HG03565 (cell line): ENCODE results near the gene IL17RA.

Source experiments
- ATAC-seq: cut with Tn5 transposase; IDR thresholded peaks from one replicate; pipeline ENCODE4 v1.9.1; 2021; ENCODE audit warnings: mild to moderate bottlenecking, moderate library complexity; ENCODE audit not compliant: unreplicated experiment

The IL17RA gene

DNA sequence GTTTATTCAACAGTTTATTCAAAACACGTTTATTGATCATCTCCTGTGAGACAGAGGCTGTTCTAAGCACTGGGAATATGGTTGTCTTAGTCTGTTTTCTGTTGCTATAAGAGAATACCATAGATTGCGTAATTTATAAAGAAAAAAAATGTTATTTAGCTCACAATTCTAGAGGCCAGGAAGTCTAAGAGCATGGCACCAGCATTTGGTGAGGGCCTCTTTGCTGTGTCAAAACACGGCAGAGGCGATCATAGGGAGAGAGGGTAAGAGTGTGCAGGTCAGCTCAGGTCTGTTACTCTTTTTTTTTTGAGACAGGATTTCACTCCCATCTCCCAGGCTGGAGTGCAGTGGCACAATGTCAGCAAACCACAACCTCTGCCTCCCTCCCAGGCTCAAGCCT lies 5.2 kb upstream of the IL17RA start:
- no peak for ATAC-seq

DNA sequence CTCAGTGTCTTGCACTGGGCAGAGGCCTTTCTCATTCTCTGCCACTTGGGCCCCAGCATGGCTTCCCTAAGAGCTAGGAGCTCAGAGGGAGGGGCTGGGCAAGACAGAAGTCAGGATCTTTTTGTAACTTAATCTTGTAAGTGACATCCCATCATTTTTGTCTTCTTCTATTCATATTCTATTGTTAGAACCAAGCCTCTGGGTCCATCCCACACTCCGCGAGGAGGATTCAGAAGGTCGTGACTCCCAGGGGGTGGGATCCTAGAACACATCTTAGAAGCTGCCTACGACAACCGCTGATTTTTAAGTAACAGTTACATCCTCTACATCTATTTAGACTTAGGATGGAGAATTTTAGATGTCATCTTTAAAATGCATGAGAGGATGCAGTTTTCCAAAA lies 1.5 kb upstream of the IL17RA start:
- ATAC-seq = no peak

DNA sequence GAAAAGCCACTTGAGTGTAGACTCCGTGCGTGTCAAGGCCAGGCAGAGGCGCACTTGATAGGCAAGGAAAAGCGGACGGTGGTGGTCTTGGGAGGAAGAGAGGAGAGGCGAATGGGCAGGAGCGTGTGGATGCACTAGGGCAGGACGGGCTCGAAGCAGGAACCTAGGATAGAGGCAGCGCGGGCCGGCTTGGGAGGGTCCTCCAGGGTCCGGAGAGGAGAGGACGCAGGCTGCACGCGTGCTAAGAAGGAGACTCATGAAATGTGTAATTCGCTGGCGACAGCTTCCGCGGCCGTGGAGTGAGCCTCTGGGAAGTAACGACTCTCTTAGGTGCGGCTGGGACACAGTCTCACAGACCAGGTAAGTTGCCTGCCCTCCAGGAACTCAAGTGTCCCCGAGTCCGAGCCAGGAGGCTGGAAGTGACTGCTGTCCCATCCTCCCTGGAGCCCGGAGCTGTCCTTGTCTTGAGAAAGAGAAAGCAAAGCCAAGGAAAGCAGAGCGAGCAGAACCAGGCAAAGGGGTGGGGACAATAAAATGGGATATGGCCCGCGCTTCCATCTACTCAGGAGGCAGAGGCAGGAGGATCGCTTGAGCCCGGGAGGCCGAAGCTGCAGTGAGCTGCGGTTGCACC lies 874 bp upstream of the IL17RA start:
- ATAC-seq = no peak

DNA sequence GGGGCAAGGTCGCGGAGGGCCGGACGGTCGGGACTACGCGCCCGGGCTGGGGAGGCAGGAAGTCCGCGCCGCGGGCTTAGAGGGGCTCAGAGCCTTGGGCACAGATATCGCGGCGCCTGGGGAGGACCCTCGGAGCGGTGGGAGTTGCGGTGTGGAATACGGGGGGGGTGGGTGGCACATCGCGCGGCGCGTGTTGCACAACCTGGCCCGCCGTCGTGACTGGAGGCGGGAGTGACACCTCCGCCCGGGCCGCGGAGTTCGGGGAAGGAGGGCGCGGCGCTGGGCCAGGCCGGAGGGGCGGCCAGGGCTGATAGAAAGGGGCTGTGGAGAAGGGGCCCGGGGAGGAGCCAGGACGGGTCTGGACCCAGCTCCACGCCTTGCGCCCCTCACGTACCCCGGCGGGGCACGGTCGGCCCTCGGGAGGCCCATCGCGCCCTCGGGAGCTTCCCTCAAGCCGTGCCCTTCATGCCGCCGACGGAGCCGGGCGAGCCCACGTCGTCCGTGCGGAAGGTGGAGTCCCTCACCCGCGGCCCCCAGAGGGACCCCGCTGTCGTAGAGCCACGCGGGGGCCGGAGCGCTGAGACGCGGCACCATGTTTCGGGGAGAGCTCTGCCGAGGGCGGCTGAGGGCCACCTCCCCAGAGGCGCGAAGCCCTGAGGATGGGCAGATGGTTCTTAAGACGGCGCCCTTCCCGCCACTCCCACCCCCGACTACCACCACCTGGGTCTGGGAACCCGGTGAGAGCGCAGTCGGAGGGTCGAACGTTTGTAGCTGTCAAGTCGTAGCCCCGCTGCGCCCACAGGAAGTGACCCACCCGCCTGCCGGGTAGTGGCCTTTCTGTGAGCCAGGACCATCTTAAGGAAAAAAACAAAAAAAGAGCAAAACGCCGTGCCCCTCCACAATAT lies 729 bp downstream of the IL17RA start:
- no peak for ATAC-seq

DNA sequence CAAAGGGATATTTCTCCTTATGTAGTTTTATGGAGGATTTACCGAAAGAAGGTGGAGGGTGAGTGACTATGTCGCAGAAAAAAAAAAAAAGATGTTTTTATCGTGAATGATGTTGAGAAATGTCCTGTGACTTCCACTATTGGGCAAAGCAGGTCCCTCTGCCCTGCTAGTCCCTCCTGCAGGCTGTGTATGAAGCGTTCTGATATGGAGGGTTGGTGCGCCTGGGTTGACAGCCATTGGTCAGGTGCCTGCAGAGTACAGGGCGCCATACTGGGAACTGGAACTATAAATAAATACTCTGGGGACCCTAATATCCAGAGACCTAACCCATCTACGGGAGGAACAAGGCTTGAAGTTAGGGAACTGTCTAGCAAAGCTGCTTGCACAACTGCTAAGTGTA lies 1.5 kb downstream of the IL17RA start:
- no peak for ATAC-seq

DNA sequence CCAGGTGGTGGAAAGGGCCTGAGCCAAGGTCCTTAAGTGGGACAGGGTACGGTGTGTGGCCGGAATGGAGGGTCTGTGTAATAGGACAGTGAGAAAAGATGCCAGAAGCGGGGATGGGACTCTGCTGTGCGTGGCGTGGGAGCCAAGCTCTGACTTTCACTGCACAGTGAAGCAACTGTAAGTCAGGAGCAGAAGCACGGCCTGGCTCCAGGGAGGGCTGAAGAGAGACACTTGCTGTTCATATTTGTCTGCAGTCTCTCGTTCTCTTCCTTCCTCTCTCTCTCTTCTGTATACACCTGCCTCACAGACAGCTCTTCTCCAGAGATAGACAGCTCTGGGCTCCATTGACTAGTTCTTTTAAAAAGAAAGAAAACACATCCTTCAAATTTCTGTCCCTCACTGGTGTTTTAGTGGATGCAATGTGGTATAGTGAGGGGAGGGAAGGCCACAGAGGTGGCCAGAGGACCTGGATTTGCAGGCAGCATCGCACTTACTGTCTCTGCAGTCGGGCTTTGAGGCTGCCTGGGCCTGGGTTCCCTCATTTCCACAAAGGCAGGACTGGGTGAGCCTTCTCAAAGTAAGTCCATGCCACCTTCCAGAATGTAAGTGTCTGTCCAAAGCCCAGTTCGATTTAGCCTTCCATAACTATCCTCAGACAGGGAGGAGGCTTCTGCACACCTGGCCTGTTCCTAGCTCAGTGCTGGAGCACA lies 2.1 kb downstream of the IL17RA start:
- no peak for ATAC-seq

DNA sequence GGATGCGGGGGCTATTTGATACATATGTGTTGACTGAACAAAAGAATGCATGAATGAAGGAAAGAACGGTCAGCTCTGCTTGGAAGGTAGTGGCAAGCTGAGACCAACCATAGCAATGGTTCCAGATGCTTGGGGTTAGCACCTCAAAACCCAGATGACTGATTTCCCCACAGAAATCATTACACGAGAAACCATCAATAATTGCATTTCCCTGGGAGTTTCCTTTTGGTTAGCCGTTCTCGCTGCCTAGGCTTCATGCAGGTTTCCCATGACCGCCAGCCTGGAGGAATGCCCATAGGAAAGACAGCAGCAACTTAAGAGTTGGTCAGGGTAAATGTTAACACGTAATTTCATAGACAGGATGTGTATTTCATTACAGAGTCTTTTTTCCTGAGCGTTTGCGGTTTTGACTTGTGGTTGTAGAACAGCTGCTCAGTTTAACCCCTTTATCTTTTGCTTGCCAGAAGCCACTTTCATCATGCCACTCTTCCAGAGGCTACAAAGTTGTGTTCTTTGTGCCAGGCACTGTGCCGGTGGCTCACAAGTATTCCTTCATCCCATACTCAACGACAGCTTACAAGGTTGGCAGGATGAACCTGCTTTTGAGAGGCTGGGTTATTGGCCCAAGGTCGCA lies 2.8 kb downstream of the IL17RA start:
- ATAC-seq = peak; percentile 35

DNA sequence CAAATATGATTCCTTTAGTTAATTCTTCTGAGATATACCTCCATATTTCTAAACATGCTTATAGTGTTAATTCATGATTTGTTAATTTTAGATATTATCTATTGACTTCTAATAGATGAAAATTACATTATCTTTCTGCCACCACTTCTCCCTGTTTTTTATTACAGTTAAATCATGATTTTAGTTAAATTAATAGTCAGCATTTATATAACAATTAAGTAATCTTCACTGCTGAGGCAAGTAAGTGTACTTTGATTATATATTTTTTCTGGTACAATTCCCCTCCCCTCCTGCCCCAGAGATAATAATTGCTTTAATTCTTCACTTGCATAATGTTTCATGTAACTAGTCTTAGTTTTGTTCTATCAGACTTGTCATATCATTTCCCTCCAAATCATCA lies 5.8 kb downstream of the IL17RA start:
- ATAC-seq = no peak

DNA sequence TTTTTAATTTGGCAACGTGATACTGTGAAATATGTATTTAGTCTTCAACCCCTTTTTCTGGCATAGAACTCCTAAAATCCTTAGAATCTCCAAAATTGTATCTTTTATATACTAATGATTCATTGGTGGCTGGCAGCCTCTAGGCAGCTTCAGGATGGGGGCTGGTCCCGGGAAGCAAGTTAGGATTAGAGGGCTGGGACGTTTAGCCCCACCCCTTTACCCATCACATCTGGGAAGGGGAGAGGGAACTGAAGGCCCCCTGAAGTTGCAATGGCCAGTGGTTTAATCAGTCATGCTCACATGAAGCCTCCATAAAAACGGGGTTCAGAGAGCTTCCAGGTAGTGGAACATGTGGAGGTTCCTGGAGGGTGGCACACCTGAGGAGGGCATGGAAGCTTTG lies 7.1 kb downstream of the IL17RA start:
- no peak for ATAC-seq

DNA sequence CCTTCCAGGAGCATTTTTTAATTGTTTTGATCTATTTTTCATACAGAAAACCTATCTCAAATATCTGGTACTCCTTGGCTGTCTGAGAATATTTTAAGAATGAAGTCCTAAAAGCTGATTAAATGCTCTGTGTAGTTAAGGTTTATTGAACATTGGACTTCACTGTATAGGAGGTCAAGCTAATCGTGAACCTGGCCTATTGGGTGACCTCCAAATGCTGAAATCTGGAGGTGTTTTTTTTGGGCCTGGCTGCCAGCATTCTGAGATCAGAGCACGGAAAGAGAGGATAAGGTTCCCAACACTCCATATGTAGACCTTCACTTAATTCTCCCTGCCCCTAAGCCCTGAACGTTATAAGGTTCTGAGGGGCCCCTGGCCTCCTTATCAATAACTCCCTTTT lies 8.3 kb downstream of the IL17RA start:
- ATAC-seq = no peak

DNA sequence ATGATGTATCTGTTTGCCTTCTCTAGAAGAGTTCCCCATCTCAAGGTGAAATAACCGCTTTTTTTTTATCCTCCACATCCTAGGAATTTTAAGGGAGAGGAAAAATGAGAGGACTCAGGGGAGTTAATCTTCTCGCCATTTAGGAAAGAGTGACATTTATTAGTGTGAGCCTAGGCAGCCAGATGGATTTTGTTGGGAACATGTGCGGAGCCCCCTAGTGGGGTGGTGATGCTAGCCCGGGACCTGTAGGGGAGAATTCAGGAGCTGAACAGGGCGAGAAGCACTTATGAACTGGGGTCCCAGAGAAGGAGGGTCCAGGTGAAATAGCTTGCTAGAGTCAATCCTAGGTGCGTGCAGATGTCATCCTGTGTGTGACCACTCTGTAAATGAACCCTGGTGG lies 10.7 kb downstream of the IL17RA start:
- ATAC-seq = no peak

DNA sequence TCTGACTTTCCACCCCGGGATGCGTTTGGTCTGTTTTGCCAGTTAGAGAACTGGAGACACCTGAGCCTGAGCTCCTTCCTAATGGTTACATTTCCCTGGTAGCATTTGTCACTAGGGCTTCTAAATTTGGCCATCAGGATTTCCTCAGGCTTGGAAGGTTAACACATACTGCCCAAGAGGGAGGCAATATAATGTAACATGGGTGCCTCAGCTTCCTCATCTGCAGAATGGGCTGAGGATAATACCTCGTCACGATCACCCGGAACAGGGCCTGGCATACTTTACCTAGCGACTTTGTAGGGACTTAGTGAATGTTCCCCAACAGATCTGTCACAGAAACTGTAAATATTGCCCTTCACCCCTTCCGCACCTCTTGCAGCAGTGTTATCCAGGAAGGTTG lies 11.3 kb downstream of the IL17RA start:
- no peak for ATAC-seq

DNA sequence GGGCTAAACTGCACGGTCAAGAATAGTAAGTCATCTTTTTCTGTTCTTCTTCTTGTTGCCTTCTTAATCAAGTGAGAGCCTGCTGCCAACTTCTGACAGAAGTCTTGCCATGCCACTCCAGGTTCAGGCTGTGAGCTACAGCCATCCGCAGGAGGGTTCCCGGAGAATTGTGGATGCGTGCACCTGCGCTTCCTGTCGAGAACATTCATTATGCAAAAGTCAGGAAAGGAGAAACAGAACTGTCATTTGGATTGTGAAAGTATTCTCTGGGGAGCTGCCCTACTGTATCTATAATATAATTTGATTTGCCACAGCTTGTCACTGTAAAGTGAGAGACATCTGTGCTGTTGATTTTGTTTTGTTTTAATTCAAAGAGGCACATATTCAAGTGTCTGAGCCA lies 12.3 kb downstream of the IL17RA start:
- ATAC-seq = no peak

DNA sequence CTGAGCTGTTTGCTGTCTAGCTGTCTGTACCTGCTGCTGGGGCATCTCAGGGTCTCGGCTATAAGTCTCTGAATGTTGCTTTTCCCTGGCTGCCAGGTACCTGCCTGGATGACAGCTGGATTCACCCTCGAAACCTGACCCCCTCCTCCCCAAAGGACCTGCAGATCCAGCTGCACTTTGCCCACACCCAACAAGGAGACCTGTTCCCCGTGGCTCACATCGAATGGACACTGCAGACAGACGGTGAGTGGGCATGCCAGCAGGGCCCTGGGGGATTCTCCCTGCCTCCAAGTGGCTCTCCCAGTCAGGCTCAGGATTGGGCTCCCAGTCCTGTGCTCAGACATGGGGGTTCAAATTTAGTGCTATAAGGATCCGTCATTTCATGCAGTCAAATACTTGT lies 12.9 kb downstream of the IL17RA start:
- no peak for ATAC-seq

DNA sequence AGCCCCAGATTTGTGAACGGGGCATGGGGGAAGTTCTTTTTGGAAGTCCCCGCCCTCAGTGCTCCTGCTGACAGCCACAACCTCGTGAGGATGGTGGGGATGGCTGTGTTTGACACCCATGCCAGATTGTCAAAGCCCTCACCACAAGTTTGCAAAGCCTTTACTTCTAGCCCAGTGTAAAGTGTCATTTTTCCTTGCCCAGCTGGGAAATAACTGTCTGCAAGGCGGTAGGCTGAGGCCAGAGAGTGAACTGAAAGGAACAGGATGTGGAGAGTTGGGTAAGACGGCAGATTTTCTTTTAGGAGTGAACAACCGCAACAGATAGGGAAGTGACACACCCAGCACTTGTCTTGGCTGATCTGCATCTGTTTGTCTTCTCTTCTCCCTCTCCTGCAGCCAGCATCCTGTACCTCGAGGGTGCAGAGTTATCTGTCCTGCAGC lies 13.6 kb downstream of the IL17RA start:
- ATAC-seq = no peak

DNA sequence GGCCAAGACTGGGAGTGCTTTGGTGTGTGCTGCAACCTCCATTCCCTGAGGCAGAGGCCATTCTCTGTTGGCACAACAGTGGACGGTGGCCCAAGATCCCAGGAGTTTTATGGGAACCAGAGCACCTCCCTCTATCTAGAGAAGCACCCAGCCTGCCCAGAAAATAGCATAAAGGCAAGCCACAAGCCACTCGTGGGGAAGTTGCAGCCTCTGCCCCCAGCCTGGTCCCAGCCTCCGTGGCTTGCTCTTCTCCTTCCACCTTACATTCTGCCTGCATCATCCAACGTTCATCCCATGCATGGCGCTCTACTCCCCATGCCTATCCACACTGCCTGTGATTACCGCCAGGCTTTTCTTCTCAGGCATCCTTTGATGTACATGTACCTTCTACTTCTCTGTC lies 15.8 kb downstream of the IL17RA start:
- ATAC-seq = no peak

DNA sequence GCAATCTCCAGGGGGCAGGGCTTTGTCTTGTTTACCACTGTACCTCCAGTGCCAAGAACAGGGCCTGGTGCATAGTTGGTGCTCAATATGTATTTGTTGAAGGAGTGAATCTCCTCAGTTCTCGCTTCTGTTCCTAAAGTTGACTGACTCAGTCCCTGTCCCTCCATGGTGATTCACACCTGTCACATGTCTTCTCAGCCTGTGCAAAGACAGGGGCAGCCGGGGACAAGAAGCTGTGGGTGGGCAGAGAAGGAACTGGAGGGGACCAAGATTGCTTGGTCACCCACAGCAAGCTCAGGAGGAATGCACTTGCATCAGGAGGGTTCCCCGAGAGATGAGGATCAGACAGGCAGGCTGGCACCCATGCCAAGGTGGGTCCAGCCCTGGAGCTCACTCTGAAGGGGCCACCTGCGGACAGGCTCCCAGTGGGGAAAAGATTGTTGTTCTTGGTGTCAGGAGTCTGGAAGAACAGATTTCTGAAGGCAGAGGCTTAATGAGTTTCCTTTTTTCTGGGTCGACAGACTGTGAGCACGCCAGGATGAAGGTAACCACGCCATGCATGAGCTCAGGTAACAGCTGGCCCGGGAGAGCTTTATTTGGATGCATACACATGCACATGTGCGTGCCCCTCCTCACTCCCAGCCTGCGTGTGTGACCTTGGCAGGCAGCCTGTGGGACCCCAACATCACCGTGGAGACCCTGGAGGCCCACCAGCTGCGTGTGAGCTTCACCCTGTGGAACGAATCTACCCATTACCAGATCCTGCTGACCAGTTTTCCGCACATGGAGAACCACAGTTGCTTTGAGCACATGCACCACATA lies 16.9 kb downstream of the IL17RA start:
- ATAC-seq = no peak

DNA sequence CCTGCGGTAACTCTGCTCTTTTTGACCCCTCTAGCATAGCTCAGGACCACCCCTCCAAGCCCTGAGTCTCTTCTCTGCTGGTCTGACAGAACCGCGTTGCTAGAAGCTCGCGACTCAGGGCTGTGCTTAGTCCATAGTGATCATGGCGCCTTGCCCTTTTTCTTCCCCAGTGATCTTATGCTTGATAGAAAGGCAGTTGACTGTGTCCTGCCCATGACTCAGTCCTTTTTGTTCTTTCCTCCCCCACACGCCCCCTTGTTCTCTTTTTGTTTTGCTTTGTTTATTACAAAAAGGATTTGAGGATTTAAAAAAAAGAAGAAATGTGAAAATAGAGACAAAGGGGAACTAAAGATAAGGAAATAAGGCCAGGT lies 17.5 kb downstream of the IL17RA start:
- ATAC-seq = no peak

DNA sequence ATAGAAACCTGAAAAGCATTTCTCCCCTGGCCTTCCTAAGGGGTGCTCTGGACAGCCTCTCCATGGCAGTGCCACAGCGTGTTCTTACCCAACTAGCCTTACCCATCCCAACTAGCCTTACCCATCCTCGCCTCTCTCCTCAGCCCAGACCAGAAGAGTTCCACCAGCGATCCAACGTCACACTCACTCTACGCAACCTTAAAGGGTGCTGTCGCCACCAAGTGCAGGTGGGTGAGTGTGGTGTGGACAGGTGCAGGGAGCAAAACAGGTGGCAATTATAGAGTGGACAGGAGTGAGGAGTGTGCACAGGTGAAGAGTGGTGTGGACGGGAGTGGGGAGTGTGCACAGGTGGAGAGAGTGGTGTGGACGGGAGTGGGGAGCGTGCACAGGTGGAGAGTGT lies 18.6 kb downstream of the IL17RA start:
- no peak for ATAC-seq

DNA sequence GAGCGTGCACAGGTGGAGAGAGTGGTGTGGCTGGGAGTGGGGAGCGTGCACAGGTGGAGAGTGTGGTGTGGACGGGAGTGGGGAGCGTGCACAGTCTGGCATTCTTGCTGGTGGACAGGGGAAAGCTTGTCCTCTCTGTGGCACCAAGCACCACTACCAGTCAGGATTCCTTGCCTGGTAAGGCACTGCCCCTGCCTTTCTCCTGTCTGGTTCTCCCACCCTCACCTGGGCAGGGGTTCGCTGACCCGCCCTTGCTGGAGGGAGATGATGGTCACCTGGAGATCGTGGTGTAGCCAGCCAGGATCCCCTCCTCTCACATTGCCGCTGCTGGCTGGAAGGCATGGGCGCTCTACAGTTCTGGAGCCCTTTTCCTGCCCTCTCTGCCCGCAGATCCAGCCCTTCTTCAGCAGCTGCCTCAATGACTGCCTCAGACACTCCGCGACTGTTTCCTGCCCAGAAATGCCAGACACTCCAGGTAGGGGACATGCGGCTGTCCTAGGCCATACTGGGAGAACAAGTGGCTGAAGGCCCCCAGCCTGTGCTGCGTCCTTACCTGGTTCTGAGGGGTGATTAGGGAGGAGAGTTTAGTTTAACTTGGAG lies 19.6 kb downstream of the IL17RA start:
- no peak for ATAC-seq
